Vagina (tissue), 2 donors: ENCODE measurements around the gene DDOST.

Experiments used
- CTCF ChIP-seq, 3 experiments: fragments of 450-650 bp in 2 of 3; fragments of 200-600 bp in 1 of 3; sonication (generic) in 1 of 3; IDR thresholded peaks; one replicate each; pipeline ENCODE4 v1.5.1; 2017 to 2019; ENCODE audit warnings: antibody characterized with exemption in 3 of 3, mild to moderate bottlenecking in 2 of 3, moderate library complexity in 2 of 3
- POLR2A ChIP-seq, 2 donors: fragments of 450-650 bp; IDR thresholded peaks; one replicate each; pipeline ENCODE4 v1.6.1; 2017; ENCODE audit warnings: antibody characterized with exemption in 2 of 2, mild to moderate bottlenecking in 2 of 2, moderate library complexity in 2 of 2

GRCh38 chr1:20636785-20637347, 24.3 kb downstream of the DDOST start:
- TF ChIP-seq CTCF (IDR thresholded peaks at IDR 0.05) (no peak), POLR2A (IDR thresholded peaks at IDR 0.05) (no peak)
